Osteoblast (primary cell): ENCODE data around the gene SSTR3. TPM values are rescaled to one million over a fixed set of nuclear protein-coding genes. Genes with fewer than 3 reads are reported as not detected.

Experiments used
- DNase-seq: peaks from one replicate; pipeline ENCODE4 v3.0.0; 2011; ENCODE audit warnings: low spot score, mixed read lengths; ENCODE audit not compliant: insufficient read length; ENCODE audit errors: missing footprints
- H2AFZ ChIP-seq: 2 replicates; pipeline ENCODE4 v1.6.0; 2011; ENCODE audit warnings: mild to moderate bottlenecking, low read length
- H3K27ac ChIP-seq: 2 replicates; pipeline ENCODE4 v1.5.1; 2011; ENCODE audit warnings: mild to moderate bottlenecking, low read depth, low read length, moderate library complexity
- H3K27me3 ChIP-seq: 2 replicates; pipeline ENCODE4 v1.6.0; 2012; ENCODE audit warnings: mild to moderate bottlenecking, control low read depth, inconsistent platforms, low read length, moderate library complexity; ENCODE audit not compliant: insufficient read depth
- H3K36me3 ChIP-seq: 2 replicates; pipeline ENCODE4 v1.5.1; 2011; ENCODE audit warnings: mild to moderate bottlenecking, low read length, control low read depth, moderate library complexity; ENCODE audit not compliant: insufficient read depth
- H3K4me1 ChIP-seq: 2 replicates; pipeline ENCODE4 v1.5.1; 2011; ENCODE audit warnings: mild to moderate bottlenecking, low read length, control low read depth, moderate library complexity; ENCODE audit not compliant: insufficient read depth
- H3K4me2 ChIP-seq: 2 replicates; pipeline ENCODE4 v1.6.0; 2011; ENCODE audit warnings: mild to moderate bottlenecking, low read length; ENCODE audit not compliant: insufficient read depth
- H3K4me3 ChIP-seq: fragments of 200-600 bp; sonication (generic); 3 replicates; pipeline ENCODE4 v1.5.1; 2012; ENCODE audit warnings: mild to moderate bottlenecking, low read length, inconsistent platforms; ENCODE audit not compliant: insufficient read depth
- H3K79me2 ChIP-seq: 2 replicates; pipeline ENCODE4 v1.6.0; 2012; ENCODE audit warnings: mild to moderate bottlenecking, low read length, control low read depth, inconsistent platforms; ENCODE audit not compliant: insufficient read depth
- H3K9me3 ChIP-seq: 2 replicates; pipeline ENCODE4 v1.5.1; 2011; ENCODE audit warnings: low read depth, low read length, control low read depth
- H4K20me1 ChIP-seq: 2 replicates; pipeline ENCODE4 v1.6.0; 2012; ENCODE audit warnings: mild to moderate bottlenecking, low read length, control low read depth; ENCODE audit not compliant: insufficient read depth
- CTCF ChIP-seq: IDR thresholded peaks from 2 replicates; pipeline ENCODE4 v1.5.1; 2011; ENCODE audit warnings: mild to moderate bottlenecking, low read depth, low read length, moderate library complexity; ENCODE audit errors: extremely low read depth
- total RNA-seq: library from RNA; depleted of rRNA; stranded (reverse); fragments of >200 nt; gene quantifications from 2 replicates; pipeline ENCODE4 v1.2.3, GENCODE V29; 2012

SSTR3 gene
- total RNA-seq, 1 donor: not detected

GRCh38 chr22:37206841-37207821 is 5.1 kb downstream of the SSTR3 start:
- Histone ChIP-seq H3K9me3 (no peaks in the 10 kb centered on the region), H3K27me3 (peaks cover 15% of the 10 kb centered on the region), H4K20me1 (peaks cover 3% of the 10 kb centered on the region), H3K27ac (no peak overlapping the region), H3K79me2 (no peaks in the 10 kb centered on the region), H2AFZ (no peak overlapping the region), H3K4me1 (peaks cover 1% of the 10 kb centered on the region), H3K36me3 (no peaks in the 10 kb centered on the region), H3K4me2 (no peak overlapping the region), H3K4me3 (no peak overlapping the region)
- DNase-seq: peak; percentile 58
- no peak for TF ChIP-seq CTCF

GRCh38 chr22:37206118-37206840 is 6.0 kb downstream of the SSTR3 start:
- H3K79me2 ChIP-seq: no peaks in the 10 kb centered on the region
- peaks cover 8% of the 10 kb centered on the region for H3K27me3 ChIP-seq
- no peaks in the 10 kb centered on the region for H3K9me3 ChIP-seq
- H3K4me1 ChIP-seq: no peaks in the 10 kb centered on the region
- no peak overlapping the region for H3K4me2 ChIP-seq
- H3K27ac ChIP-seq: no peak overlapping the region
- H2AFZ ChIP-seq: no peak overlapping the region
- H4K20me1 ChIP-seq: peaks cover 3% of the 10 kb centered on the region
- H3K4me3 ChIP-seq: no peak overlapping the region
- no peak for TF ChIP-seq CTCF
- no peaks in the 10 kb centered on the region for H3K36me3 ChIP-seq
- peak; percentile 81 for DNase-seq

- Histone ChIP-seq H3K4me1 (no peaks in the 10 kb centered on the region), H3K4me3 (no peak overlapping the region), H2AFZ (no peak overlapping the region), H3K4me2 (no peak overlapping the region), H3K27me3 (peaks cover 3% of the 10 kb centered on the region), H3K9me3 (no peaks in the 10 kb centered on the region), H3K27ac (no peak overlapping the region), H3K36me3 (no peaks in the 10 kb centered on the region), H3K79me2 (no peaks in the 10 kb centered on the region), H4K20me1 (no peaks in the 10 kb centered on the region)
- no peak for TF ChIP-seq CTCF
- no peak for DNase-seq
These were observed 7.2 kb downstream of the SSTR3 start for GRCh38 chr22:37205046-37205445.
